ENCODE results near the gene MADCAM1.

MADCAM1 gene

GRCh38 chr19:536031-536880, 40.0 kb downstream of the MADCAM1 start:
- DNase-seq: no peak
- Histone ChIP-seq H3K4me3 (ENCODE audit: control insufficient read depth in 1 of 7, extremely low read depth in 1 of 7, insufficient read depth in 4 of 7, low read depth in 2 of 7, low read length in 6 of 7) (no peak overlapping the region), H3K27me3 (replicated peaks in 2 of 5; ENCODE audit: control insufficient read depth in 4 of 5, insufficient read depth in 5 of 5, low read length in 4 of 5) (no peaks in the 10 kb centered on the region), H3K9me3 (ENCODE audit: control extremely low read depth in 1 of 5, control insufficient read depth in 4 of 5, insufficient read depth in 2 of 5, low read depth in 1 of 5, low read length in 4 of 5) (no peaks in the 10 kb centered on the region), H3K27ac (ENCODE audit: insufficient read depth in 1 of 2, low read depth in 1 of 2, low read length in 2 of 2, poor library complexity in 1 of 2, severe bottlenecking in 2 of 2) (no peak overlapping the region), H3K36me3 (ENCODE audit: control insufficient read depth in 4 of 4, insufficient read depth in 4 of 4, low read length in 3 of 4) (peaks cover 9 to 42% (median 31%) of the 10 kb centered on the region in 4 experiments), H3K4me1 (ENCODE audit: control extremely low read depth in 1 of 4, control insufficient read depth in 4 of 4, insufficient read depth in 4 of 4, low read length in 3 of 4) (peaks cover 0 to 20% (median 16%) of the 10 kb centered on the region in 4 experiments)
- 94% methylated on average over 53 of the region's 55 CpGs for WGBS (ENCODE audit: insufficient coverage)
- ChIA-PET CTCF (no interaction called here), POLR2A (no interaction called here)

- Histone ChIP-seq H3K27ac (ENCODE audit: insufficient read depth in 1 of 2, low read depth in 1 of 2, low read length in 2 of 2, poor library complexity in 1 of 2, severe bottlenecking in 2 of 2) (no peak overlapping the region), H3K4me3 (ENCODE audit: control insufficient read depth in 1 of 7, extremely low read depth in 1 of 7, insufficient read depth in 4 of 7, low read depth in 2 of 7, low read length in 6 of 7) (no peak overlapping the region), H3K4me1 (ENCODE audit: control extremely low read depth in 1 of 4, control insufficient read depth in 4 of 4, insufficient read depth in 4 of 4, low read length in 3 of 4) (peaks cover 0 to 20% (median 15%) of the 10 kb centered on the region in 4 experiments), H3K27me3 (replicated peaks in 2 of 5; ENCODE audit: control insufficient read depth in 4 of 5, insufficient read depth in 5 of 5, low read length in 4 of 5) (no peaks in the 10 kb centered on the region), H3K36me3 (ENCODE audit: control insufficient read depth in 4 of 4, insufficient read depth in 4 of 4, low read length in 3 of 4) (peaks cover 9 to 49% (median 35%) of the 10 kb centered on the region in 4 experiments), H3K9me3 (ENCODE audit: control extremely low read depth in 1 of 5, control insufficient read depth in 4 of 5, insufficient read depth in 2 of 5, low read depth in 1 of 5, low read length in 4 of 5) (no peaks in the 10 kb centered on the region)
- ChIA-PET CTCF (no interaction called here), POLR2A (no interaction called here)
- 97% methylated on average over 17 of the region's 26 CpGs for WGBS (ENCODE audit: insufficient coverage)
- no peak for DNase-seq
Observed at GRCh38 chr19:536881-537404, 40.7 kb downstream of the MADCAM1 start.

GRCh38 chr19:538641-539428, 42.5 kb downstream of the MADCAM1 start:
- peaks cover 11 to 57% (median 40%) of the 10 kb centered on the region in 4 experiments for H3K36me3 ChIP-seq (ENCODE audit: control insufficient read depth in 4 of 4, insufficient read depth in 4 of 4, low read length in 3 of 4)
- POLR2A ChIA-PET: no interaction called here
- peaks cover 0 to 7% (median 3%) of the 10 kb centered on the region in 4 experiments for H3K4me1 ChIP-seq (ENCODE audit: control extremely low read depth in 1 of 4, control insufficient read depth in 4 of 4, insufficient read depth in 4 of 4, low read length in 3 of 4)
- no peak overlapping the region for H3K4me3 ChIP-seq (ENCODE audit: control insufficient read depth in 1 of 7, extremely low read depth in 1 of 7, insufficient read depth in 4 of 7, low read depth in 2 of 7, low read length in 6 of 7)
- no peaks in the 10 kb centered on the region for H3K9me3 ChIP-seq (ENCODE audit: control extremely low read depth in 1 of 5, control insufficient read depth in 4 of 5, insufficient read depth in 2 of 5, low read depth in 1 of 5, low read length in 4 of 5)
- no peaks in the 10 kb centered on the region for H3K27me3 ChIP-seq (replicated peaks in 2 of 5; ENCODE audit: control insufficient read depth in 4 of 5, insufficient read depth in 5 of 5, low read length in 4 of 5)
- DNase-seq: no peak
- H3K27ac ChIP-seq (ENCODE audit: insufficient read depth in 1 of 2, low read depth in 1 of 2, low read length in 2 of 2, poor library complexity in 1 of 2, severe bottlenecking in 2 of 2): no peak overlapping the region
- CTCF ChIA-PET: no interaction called here
- WGBS (ENCODE audit: insufficient coverage): 95% methylated on average over 34 of the region's 40 CpGs

- Histone ChIP-seq H3K27ac (ENCODE audit: insufficient read depth in 1 of 2, low read depth in 1 of 2, low read length in 2 of 2, poor library complexity in 1 of 2, severe bottlenecking in 2 of 2) (no peak overlapping the region), H3K27me3 (replicated peaks in 2 of 5; ENCODE audit: control insufficient read depth in 4 of 5, insufficient read depth in 5 of 5, low read length in 4 of 5) (peaks cover 0 to 4% (median 0%) of the 10 kb centered on the region in 5 experiments), H3K4me3 (ENCODE audit: control insufficient read depth in 1 of 7, extremely low read depth in 1 of 7, insufficient read depth in 4 of 7, low read depth in 2 of 7, low read length in 6 of 7) (no peak overlapping the region), H3K36me3 (ENCODE audit: control insufficient read depth in 4 of 4, insufficient read depth in 4 of 4, low read length in 3 of 4) (peaks cover 11 to 57% (median 40%) of the 10 kb centered on the region in 4 experiments), H3K9me3 (ENCODE audit: control extremely low read depth in 1 of 5, control insufficient read depth in 4 of 5, insufficient read depth in 2 of 5, low read depth in 1 of 5, low read length in 4 of 5) (no peaks in the 10 kb centered on the region), H3K4me1 (ENCODE audit: control extremely low read depth in 1 of 4, control insufficient read depth in 4 of 4, insufficient read depth in 4 of 4, low read length in 3 of 4) (peaks cover 0 to 4% (median 2%) of the 10 kb centered on the region in 4 experiments)
- CTCF ChIA-PET: no interaction called here
- DNase-seq: no peak
- WGBS (ENCODE audit: insufficient coverage): 94% methylated on average over 23 of the region's 30 CpGs
- POLR2A ChIA-PET: no interaction called here
Observed at GRCh38 chr19:539429-540030, 43.2 kb downstream of the MADCAM1 start.

- WGBS (ENCODE audit: insufficient coverage): 93% methylated on average over 40 of the region's 51 CpGs
- POLR2A ChIA-PET: no interaction called here
Observed at GRCh38 chr19:540867-541637, 44.8 kb downstream of the MADCAM1 start.

GRCh38 chr19:541699-542098, 45.4 kb downstream of the MADCAM1 start:
- Histone ChIP-seq H3K4me3 (ENCODE audit: control insufficient read depth in 1 of 7, extremely low read depth in 1 of 7, insufficient read depth in 4 of 7, low read depth in 2 of 7, low read length in 6 of 7) (no peak overlapping the region), H3K4me1 (ENCODE audit: control extremely low read depth in 1 of 4, control insufficient read depth in 4 of 4, insufficient read depth in 4 of 4, low read length in 3 of 4) (peaks cover 0 to 4% (median 2%) of the 10 kb centered on the region in 4 experiments), H3K36me3 (ENCODE audit: control insufficient read depth in 4 of 4, insufficient read depth in 4 of 4, low read length in 3 of 4) (peaks cover 9 to 41% (median 30%) of the 10 kb centered on the region in 4 experiments), H3K9me3 (ENCODE audit: control extremely low read depth in 1 of 5, control insufficient read depth in 4 of 5, insufficient read depth in 2 of 5, low read depth in 1 of 5, low read length in 4 of 5) (no peaks in the 10 kb centered on the region), H3K27ac (ENCODE audit: insufficient read depth in 1 of 2, low read depth in 1 of 2, low read length in 2 of 2, poor library complexity in 1 of 2, severe bottlenecking in 2 of 2) (no peak overlapping the region), H3K27me3 (replicated peaks in 2 of 5; ENCODE audit: control insufficient read depth in 4 of 5, insufficient read depth in 5 of 5, low read length in 4 of 5) (peaks cover 0 to 10% (median 0%) of the 10 kb centered on the region in 5 experiments)
- WGBS (ENCODE audit: insufficient coverage): 95% methylated on average over 26 of the region's 26 CpGs
- ChIA-PET POLR2A (no interaction called here), CTCF (no interaction called here)
- DNase-seq: no peak

More at GRCh38 chr19:540867-541637, 44.8 kb downstream of the MADCAM1 start:
- H3K27ac ChIP-seq (ENCODE audit: insufficient read depth in 1 of 2, low read depth in 1 of 2, low read length in 2 of 2, poor library complexity in 1 of 2, severe bottlenecking in 2 of 2): no peak overlapping the region
- peaks cover 11 to 48% (median 36%) of the 10 kb centered on the region in 4 experiments for H3K36me3 ChIP-seq (ENCODE audit: control insufficient read depth in 4 of 4, insufficient read depth in 4 of 4, low read length in 3 of 4)
- DNase-seq: no peak
- H3K4me3 ChIP-seq (ENCODE audit: control insufficient read depth in 1 of 7, extremely low read depth in 1 of 7, insufficient read depth in 4 of 7, low read depth in 2 of 7, low read length in 6 of 7): no peak overlapping the region
- H3K4me1 ChIP-seq (ENCODE audit: control extremely low read depth in 1 of 4, control insufficient read depth in 4 of 4, insufficient read depth in 4 of 4, low read length in 3 of 4): peaks cover 0 to 4% (median 2%) of the 10 kb centered on the region in 4 experiments
- H3K27me3 ChIP-seq (replicated peaks in 2 of 5; ENCODE audit: control insufficient read depth in 4 of 5, insufficient read depth in 5 of 5, low read length in 4 of 5): peaks cover 0 to 10% (median 0%) of the 10 kb centered on the region in 5 experiments
- CTCF ChIA-PET: no interaction called here
- no peaks in the 10 kb centered on the region for H3K9me3 ChIP-seq (ENCODE audit: control extremely low read depth in 1 of 5, control insufficient read depth in 4 of 5, insufficient read depth in 2 of 5, low read depth in 1 of 5, low read length in 4 of 5)
